ENCODE data around the gene DYNLT4. TPM values are rescaled to one million over a fixed set of nuclear protein-coding genes. Genes with fewer than 3 reads are reported as not detected.

Gene DYNLT4
- total RNA-seq, 4 donors from 2014 or later: not detected

DNA sequence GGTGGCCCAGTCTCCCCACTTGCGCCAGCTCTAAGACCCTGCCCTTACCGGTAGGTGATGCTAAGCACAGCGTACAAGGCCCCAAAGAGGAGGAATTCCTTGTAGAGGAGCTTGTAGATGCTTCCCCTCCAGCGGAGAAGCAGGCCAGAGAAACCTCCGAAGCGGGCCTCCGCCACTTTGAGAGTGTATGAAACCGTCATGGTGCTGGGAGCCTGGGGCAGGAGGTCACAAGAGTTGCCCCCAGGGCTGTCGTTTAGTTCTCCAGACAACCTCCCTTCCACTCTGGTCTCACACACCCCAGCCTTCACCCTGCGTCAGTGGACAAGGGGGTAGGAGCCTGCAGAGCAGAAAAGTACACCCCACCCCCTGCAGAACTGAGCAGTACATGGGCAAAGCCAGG lies 19.6 kb downstream of the DYNLT4 start:
- H3K27ac ChIP-seq: no peak overlapping the region
- TF ChIP-seq, protein P1, sequence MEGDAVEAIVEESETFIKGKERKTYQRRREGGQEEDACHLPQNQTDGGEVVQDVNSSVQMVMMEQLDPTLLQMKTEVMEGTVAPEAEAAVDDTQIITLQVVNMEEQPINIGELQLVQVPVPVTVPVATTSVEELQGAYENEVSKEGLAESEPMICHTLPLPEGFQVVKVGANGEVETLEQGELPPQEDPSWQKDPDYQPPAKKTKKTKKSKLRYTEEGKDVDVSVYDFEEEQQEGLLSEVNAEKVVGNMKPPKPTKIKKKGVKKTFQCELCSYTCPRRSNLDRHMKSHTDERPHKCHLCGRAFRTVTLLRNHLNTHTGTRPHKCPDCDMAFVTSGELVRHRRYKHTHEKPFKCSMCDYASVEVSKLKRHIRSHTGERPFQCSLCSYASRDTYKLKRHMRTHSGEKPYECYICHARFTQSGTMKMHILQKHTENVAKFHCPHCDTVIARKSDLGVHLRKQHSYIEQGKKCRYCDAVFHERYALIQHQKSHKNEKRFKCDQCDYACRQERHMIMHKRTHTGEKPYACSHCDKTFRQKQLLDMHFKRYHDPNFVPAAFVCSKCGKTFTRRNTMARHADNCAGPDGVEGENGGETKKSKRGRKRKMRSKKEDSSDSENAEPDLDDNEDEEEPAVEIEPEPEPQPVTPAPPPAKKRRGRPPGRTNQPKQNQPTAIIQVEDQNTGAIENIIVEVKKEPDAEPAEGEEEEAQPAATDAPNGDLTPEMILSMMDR (IDR thresholded peaks at IDR 0.05): no peak
- TF ChIP-seq POLR2A (IDR thresholded peaks at IDR 0.05) (no peak), POLR2AphosphoS5 (IDR thresholded peaks at IDR 0.05) (no peak), EP300 (IDR thresholded peaks at IDR 0.05) (no peak)
- DNase-seq (ENCODE audit: low spot score in 2 of 2): no peak
- no peaks in the 10 kb centered on the region for H3K27me3 ChIP-seq
- WGBS: 95% methylated on average over 7 of the region's 10 CpGs
- no peaks in the 10 kb centered on the region for H3K36me3 ChIP-seq
- no peak overlapping the region for H3K4me3 ChIP-seq
- H3K9me3 ChIP-seq: no peaks in the 10 kb centered on the region
- peaks cover 37% of the 10 kb centered on the region for H3K4me1 ChIP-seq

DNA sequence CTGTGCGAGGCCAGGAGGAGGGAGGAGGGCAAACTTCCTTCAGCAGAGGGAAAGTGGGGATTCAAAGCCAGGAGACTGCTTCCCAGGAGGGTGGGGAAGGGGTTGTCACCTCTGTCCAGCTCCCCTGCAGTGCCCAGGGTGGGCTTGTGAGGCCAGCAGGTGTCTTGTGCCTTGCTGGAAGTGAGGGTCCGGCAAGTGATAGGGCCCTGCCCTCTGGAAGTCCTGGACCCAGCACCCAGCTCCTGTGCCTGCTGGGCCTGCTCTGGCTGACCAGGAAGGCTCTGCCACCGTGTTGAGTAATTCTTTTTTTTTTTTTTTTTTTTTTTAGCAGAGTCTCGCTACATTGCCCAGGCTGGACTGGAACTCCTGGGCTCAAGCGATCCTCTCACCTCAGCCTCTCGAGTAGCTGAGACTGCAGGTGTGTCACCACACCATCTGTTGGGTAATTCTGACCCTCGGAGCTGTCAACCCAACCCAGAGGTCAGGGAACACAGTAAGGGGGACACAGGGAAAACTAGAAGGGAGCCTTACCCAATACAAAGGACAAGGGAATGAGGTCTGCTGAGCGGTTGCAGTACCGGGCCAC lies 20.2 kb downstream of the DYNLT4 start:
- WGBS: 86% methylated on average over 7 of the region's 9 CpGs
- H3K27ac ChIP-seq: peak overlapping the region; percentile 68

DNA sequence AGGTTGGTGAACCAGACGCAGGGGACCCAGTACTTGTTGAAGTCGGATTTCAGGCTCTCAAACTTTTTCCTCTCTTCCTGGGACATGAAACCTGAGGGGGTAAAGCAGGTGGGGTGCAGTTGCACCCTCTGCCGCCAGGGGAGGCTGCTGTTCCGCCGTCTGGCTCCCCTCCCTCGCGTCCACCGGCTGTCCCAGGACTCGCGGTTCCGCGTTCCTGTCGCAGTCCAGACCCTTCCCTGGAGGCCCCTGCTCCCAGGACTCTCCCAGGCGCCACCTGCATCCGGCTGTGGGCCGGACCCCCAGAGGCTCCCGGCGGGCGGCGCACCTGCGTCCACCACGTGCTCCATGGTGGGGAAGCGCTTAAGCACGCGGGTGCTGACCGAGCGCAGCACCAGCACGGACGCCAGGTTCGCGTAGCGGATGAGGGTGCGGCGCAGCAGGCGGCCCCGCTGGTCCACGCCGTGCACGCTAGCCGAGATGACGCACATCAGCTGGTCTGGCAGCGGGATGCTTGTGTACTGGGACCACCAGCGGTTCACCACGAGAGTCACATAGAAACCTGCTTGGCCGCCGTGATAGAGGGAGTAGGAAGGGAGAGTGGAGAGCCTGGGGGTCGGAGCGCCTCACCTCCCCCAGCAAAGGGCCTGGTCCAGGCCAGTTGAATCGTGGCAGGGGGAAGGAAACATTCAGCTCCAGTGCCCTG lies 20.9 kb downstream of the DYNLT4 start:
- Histone ChIP-seq H3K27ac (peak overlapping the region; percentile 68), H3K27me3 (no peaks in the 10 kb centered on the region), H3K9me3 (no peaks in the 10 kb centered on the region), H3K4me1 (peaks cover 37% of the 10 kb centered on the region), H3K36me3 (no peaks in the 10 kb centered on the region), H3K4me3 (peak overlapping the region; percentile 57)
- peak in 1 of 2 donors; percentile 83 for DNase-seq (ENCODE audit: low spot score in 2 of 2)
- 9% methylated on average over 40 of the region's 49 CpGs for WGBS
- TF ChIP-seq POLR2AphosphoS5 (IDR thresholded peaks at IDR 0.05) (peak in 1 of 3 donors; percentile 43), POLR2A (IDR thresholded peaks at IDR 0.05) (no peak), EP300 (IDR thresholded peaks at IDR 0.05) (no peak)
- TF ChIP-seq, protein P1 (IDR thresholded peaks at IDR 0.05): peak; percentile 99

More for the DNA sequence above, 20.2 kb downstream of the DYNLT4 start:
- TF ChIP-seq POLR2AphosphoS5 (IDR thresholded peaks at IDR 0.05) (no peak), EP300 (IDR thresholded peaks at IDR 0.05) (no peak), POLR2A (IDR thresholded peaks at IDR 0.05) (no peak)
- TF ChIP-seq, protein P1 (IDR thresholded peaks at IDR 0.05): no peak
- H3K4me1 ChIP-seq: peaks cover 37% of the 10 kb centered on the region
- DNase-seq (ENCODE audit: low spot score in 2 of 2): no peak
- no peaks in the 10 kb centered on the region for H3K27me3 ChIP-seq
- H3K4me3 ChIP-seq: peak overlapping the region; percentile 57
- no peaks in the 10 kb centered on the region for H3K9me3 ChIP-seq
- H3K36me3 ChIP-seq: no peaks in the 10 kb centered on the region

DNA sequence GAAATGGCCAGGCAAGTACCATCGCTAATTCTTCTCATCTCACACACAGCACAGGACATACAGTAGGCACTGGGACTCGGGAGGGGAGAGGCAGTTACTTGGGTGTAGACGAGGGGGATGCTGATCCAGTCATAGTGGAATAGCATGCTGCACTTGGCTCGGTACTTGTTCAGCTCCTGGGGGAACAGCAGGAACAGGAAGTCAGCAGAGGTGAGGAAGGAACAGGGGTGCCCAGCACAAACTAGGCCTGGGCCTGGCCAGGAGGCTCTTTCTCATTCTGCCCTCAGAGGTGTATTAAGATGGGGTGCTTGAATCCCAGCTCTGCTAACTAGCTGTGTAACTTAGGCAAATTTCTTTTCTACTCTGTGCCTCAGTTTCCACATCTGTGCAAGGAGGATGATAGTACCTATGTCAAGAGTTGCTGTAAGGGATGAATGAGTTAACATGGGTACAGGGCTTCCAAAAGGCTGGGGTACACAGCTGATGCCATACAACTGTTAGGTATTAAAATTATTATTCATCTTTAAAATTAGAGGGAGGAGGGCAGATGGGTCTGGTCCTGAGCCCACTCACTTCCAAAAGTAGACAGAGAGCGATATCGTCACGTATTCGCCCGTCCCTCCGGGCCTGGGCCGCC lies 21.5 kb downstream of the DYNLT4 start:
- no peak for DNase-seq (ENCODE audit: low spot score in 2 of 2)
- WGBS: 41% methylated on average over 10 of the region's 11 CpGs

More for the DNA sequence above, 21.5 kb downstream of the DYNLT4 start:
- Histone ChIP-seq H3K36me3 (peaks cover 6% of the 10 kb centered on the region), H3K9me3 (no peaks in the 10 kb centered on the region), H3K4me1 (peaks cover 37% of the 10 kb centered on the region), H3K27ac (no peak overlapping the region), H3K27me3 (no peaks in the 10 kb centered on the region), H3K4me3 (peak overlapping the region; percentile 57)
- TF ChIP-seq POLR2AphosphoS5 (IDR thresholded peaks at IDR 0.05): no peak
- TF ChIP-seq POLR2A (IDR thresholded peaks at IDR 0.05): no peak
- no peak for TF ChIP-seq EP300 (IDR thresholded peaks at IDR 0.05)
- TF ChIP-seq, protein P1 (IDR thresholded peaks at IDR 0.05): no peak

Measured in suprapubic skin (tissue), 4 donors.